Prostate gland (tissue), 2 donors: ENCODE results near the gene EIF3B.

Experiments
- CTCF ChIP-seq, 4 experiments: fragments of 200-600 bp in 2 of 4; fragments of 450-650 bp in 2 of 4; sonication (generic) in 2 of 4; IDR thresholded peaks; 1 replicate in 3 of 4; 2 replicates in 1 of 4; pipeline ENCODE4 v1.5.1; 2016 to 2019; ENCODE audit warnings: antibody characterized with exemption in 4 of 4, mild to moderate bottlenecking in 2 of 4, moderate library complexity in 2 of 4
- POLR2A ChIP-seq: fragments of 450-650 bp; IDR thresholded peaks from one replicate; pipeline ENCODE4 v1.6.1; 2016; ENCODE audit warnings: antibody characterized with exemption, mild to moderate bottlenecking

- no peak for TF ChIP-seq POLR2A
- TF ChIP-seq CTCF (IDR thresholded peaks at IDR 0.05) = no peak
These were observed 40.0 kb downstream of the EIF3B start for GRCh38 chr7:2394566-2395082.
